NB4 (cell line): ENCODE measurements around the gene RIC1.
"Not testable (repeated sequence)": the region's sequence is repeated elsewhere in the genome, so short reads cannot be mapped to it uniquely, and the experiment has no call there.

Experiments used
- CTCF ChIP-seq: IDR thresholded peaks from one replicate; pipeline ENCODE4 v1.5.1; 2012; ENCODE audit warnings: low read depth, low read length
- MAX ChIP-seq: IDR thresholded peaks from 2 replicates; pipeline ENCODE4 v1.6.1; 2011; ENCODE audit warnings: low read depth, low read length
- POLR2A ChIP-seq: IDR thresholded peaks from 2 replicates; pipeline ENCODE4 v1.6.1; 2011; ENCODE audit warnings: mild to moderate bottlenecking; ENCODE audit not compliant: insufficient read length; ENCODE audit errors: extremely low read depth

- not testable (repeated sequence) for TF ChIP-seq CTCF, POLR2A, MAX
Measured at GRCh38 chr9:5722679-5723078, 93.8 kb downstream of the RIC1 start.
